T-helper 22 cell (primary cell): Measurements from ENCODE around the gene CLRN2.
"Not testable (repeated sequence)": the region's sequence is repeated elsewhere in the genome, so short reads cannot be mapped to it uniquely, and the experiment has no call there.

Experiments
- DNase-seq: peaks from one replicate; pipeline ENCODE4 v3.0.0-alpha.2; 2020; ENCODE audit warnings: low read depth

The CLRN2 gene

DNA sequence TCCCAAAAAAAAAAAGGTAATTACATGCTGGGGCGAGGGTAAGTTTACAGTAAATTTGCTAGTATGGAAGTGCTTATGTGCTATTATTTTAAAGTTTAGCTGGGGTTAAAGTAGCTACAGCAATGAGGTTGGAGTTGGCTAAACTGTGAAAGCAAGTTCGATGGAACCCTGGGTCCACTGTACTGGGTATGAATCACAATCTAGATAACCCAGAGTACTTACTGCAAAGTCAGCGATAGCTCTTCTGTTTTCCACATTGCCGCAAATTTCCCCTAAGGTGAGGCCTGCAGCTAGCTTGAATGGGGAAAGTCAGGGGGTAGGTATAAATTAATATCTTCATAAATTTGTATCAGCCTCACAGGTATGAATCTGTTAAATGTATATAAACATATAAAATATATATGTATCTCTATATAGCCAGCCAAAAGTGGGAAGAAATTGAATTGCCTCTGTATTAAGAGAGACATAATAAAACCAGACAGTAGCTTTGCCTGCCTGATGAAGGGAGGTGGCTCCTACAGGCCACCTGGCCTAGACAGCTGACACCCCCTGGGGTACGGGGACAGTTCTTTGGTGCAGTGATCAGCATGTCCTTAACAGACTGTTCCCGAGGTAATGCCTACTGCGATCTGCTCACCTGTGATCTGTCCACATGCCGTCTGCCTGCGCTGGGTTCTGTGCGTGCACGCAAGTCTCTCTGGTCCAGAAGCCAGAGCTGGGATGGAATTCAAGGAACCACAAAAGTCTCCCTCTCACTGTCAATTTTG, 30.6 kb downstream of the CLRN2 start:
- no peak for DNase-seq

DNA sequence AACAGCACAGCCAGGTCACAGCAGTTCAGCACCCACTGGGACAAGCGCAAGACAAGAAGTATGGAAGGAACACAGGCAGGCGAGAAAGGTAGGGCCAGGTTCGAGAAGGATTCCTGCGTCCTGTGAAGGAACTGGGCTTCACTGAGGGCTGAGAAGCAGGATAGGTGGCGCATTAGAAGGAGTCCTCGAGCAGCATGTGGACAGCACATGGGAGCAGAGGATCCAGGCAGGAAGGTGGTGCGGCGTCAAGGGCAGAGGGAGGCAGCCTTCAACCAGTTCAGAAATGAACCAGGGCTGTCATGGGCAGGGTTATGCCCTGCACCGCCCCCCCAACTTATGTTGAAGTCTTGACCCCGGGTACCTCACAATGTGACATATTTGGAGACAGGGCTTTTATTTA, 31.3 kb downstream of the CLRN2 start:
- DNase-seq = no peak

DNA sequence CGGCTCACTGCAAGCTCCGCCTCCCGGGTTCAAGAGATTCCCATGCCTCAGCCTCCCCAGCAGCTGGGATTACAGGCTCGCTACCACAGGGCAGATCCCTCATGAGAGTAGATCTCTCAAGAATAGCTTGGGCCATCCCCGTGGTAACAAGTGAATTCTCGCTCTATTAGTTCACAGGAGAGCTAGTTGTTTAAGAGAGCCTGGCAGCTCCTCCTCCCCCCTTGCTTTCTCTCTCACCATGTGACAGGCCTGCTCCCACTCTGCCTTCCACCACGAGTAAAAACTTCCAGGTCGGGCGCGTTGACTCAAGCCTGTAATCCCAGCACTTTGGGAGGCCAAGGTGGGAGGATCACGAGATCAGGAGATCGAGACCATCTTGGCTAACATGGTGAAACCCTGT, 31.7 kb downstream of the CLRN2 start:
- DNase-seq = no peak

DNA sequence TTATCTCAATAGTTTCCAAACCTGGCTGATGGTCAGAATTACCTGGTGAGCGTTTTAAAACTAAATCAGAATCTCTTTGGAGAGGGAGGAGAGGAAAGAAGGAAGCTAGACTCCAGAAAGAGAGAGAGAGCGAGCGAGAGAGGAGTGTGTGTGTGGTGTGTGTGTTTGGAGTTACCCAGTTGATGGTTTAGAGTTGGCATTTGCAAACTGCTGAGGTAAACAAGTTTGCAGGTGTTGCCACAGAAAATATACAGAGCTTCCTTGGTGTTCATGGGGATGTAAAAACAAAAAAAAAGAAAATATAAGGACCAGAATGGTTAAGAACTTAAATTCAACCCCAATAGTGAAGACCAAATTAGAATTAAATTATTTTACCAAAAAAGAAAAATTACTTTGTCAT, 35.6 kb downstream of the CLRN2 start:
- DNase-seq = no peak

DNA sequence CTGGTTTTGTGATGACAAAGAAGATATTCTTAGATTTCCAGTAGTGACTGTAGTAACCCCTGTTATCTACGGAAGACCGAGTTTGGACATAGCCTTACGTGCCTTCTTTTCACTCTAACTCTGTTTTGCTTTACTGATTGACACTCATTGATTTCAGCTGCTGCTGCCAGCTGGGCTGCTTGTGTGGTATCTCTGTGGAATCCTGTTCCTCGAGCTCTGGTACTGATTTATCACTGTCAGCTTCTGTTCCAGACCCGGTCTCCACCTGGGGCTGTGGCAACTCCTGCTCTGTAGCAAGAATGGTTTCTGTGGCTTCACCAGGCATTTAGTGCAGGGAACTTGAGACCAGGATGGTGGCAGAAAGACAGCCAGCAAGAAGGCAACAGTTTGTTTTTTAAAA, 37.5 kb downstream of the CLRN2 start:
- no peak for DNase-seq

DNA sequence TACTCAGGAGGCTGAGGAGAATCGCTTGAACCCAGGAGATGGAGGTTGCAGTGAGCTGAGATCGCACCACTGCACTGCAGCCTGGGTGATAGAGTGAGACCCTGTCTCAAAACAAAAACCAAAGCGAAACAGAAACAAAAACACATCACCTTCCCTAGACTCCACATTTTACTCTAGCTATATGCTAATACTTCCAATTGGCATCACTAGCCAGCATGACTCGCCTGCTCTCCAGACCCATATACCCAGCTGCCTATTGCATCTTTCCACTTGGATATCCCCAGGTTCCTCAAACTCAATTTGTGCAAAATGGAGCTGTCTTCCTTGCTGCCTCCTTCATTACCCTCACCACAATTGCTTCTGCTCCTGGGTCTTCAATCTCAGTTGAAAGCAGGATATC, 39.6 kb downstream of the CLRN2 start:
- no peak for DNase-seq

DNA sequence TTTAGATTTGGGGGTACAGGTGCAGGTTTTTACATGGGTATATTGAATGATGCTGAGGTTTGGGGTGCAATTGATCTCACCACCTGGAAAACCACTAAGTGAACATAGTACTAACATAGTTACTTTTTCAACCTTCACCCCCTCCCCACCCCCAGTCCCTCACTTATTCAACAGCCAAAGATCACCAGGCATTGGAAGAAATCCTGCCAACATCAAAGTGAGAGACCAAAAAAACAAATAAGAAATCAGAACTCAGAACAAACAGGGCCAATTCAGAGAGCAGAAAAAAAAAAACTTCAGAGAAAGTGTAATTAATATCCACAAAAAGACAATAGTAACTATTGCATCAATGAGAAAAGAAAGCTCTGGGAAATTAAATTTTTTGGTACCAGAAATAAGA, 41.5 kb downstream of the CLRN2 start:
- no peak for DNase-seq

DNA sequence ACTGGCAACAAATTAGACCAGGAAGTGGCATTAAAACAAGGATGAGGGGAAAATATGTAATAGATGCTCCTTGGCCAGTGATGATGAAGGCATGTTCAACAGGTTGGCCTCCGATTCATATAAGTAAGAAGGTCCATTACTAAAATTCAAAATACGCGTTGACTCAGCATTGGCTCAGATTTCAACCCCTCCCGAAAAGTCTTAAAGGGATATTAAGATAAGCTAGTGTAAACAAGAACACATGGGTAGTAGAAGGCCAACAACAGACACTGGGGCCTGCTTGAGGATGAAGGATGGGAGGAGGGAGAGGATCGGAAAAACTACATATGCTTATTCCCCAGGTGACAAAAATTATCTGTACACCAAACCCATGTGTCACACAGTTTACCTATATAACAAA, 42.9 kb downstream of the CLRN2 start:
- no peak for DNase-seq

DNA sequence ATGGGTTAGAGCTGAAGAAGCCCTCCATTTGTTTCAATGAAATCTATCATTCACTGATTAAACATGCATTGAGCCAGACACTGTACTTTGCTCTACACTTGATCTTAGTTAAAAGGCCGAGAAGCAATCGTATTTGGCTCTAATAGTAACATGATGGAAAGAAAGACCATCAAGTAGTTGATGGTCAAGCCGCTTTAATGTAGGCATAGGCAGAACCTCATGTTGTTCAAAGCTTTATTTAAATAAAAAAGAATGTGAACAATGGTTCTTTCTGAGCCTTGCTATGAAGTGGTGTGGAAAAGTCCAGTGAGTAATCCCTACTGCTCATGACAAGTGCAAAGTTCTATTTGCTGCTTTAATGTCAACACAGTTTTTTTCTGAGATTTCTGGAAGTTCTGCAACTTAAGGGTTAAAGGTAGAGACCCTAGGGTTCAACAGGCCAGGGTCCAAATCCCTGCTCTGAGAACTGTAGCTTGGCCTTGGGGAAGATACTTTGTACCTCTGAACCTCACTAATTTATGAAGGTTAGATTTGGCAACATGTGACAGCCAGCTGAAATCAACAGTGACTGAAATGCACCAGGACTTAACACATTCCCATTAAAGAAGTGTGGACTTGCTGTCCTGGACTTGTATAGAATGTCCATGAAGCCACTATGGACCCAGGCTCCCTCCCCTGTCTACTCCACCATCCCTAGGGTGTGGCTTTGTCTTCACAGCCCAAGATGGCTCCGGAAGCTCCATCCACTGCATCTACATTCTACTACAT, 44.2 kb downstream of the CLRN2 start:
- DNase-seq = no peak

DNA sequence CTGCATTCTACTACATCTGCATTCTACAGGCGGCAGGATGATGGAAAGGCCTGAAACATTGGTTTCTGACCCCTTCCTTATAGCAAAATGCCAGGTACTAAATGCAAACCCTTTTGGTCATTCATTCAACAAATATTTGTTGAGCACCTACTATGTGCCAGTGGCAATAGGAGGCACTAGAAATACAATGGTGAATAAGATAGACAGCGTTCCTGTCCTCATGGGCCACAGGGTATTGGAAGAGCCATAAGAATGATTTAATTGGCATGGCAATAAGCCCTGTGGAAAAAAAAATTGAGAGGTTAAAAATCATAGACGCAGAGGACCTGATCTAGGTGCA, 44.7 kb downstream of the CLRN2 start:
- no peak for DNase-seq

DNA sequence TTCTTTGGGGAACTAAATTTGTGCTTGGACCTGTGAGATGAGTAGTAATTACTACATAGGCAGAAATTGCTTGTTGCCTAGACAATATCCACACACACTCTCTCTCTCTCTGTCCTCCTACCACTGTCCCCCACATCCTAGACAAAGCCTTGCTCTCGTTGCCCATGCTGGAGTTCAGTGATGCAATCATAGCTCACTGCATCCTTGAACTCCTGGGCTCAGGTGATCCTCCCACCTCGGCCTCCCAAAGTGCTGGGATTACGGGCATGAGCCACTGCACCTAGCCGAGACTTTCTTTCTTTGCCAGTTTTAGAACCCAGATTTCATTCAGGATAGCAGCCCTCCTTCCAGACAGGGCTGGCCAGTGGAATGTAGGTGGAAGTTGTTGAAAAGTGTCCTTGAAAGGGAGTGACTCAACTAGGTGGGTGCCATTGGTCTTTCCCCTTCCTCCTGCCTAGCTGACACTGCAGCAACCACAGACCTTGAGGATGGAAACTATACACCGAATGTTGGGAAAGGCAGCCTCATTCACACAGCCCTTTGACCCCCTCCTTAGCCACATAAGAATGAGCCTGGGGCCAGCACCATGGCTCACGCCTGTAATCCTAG, 45.2 kb downstream of the CLRN2 start:
- no peak for DNase-seq

DNA sequence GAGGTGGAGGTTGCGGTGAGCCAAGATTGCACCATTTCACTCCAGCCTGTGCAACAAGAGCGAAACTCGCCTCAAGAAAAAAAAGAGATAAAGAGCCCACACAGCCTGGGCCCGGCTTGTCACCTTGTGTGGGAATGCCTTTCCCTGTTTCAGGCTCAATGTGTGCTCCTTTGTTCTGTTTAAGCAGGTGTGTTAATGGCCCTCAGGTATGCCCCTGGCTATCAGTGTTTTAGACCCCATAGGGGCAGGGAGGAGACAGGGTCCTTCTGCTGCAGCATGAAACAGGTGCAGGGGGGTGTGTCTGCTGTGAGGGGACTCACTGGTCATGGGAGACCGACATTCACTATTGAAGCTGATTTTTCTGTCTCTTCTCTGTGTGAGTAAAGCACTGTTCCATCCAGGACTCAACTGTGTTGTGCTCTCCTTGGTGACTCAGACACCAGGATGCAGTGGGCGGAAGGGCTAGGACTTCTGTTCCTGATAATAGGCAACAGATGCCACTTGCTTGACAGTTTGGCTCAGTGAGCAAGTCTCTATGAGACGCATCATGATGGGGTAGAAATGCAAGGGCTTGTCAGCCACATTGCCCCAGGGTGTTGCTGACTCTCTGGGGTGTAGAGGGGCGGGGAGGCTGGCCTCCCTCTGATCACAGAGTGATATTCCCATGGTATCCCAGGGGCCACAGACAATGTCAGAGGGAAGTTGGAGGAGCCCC, 46.4 kb downstream of the CLRN2 start:
- no peak for DNase-seq

DNA sequence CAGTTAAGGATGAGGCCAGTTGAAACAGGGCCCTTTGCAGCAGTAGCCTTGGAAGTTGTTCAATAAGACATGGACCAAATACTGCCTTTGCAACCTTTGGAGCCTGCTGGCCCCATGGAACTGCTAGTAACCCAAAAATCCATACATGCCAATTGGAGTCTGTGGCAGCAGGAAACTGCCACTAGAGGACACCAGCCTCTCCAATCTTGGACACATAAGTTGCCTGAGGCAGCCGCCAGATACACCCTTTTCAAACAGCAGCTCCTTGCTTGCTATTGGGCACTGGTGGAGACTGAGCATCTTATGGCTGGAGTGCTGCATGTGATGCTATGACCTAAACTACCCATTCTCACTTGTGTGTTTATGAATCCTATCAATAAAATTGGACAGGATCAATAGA, 47.2 kb downstream of the CLRN2 start:
- no peak for DNase-seq

DNA sequence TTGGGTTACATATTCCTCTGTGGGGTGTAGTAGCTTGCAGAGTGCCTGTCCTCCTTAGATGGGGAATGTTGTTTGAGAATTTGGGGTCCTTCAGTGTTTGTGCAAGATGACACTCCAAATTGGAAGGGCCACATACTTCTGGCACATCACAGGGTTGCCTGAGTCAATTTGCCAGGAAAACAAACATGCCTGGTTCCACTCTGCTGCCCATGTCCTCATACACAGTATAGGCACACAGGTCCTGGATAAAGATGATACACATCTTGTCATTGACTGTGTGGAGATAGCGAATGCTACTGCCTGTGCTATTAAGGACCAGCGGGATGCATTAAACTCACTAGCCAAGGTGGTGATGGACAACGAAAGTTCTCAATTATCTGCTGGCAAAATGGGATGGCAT, 50.9 kb downstream of the CLRN2 start:
- no peak for DNase-seq

DNA sequence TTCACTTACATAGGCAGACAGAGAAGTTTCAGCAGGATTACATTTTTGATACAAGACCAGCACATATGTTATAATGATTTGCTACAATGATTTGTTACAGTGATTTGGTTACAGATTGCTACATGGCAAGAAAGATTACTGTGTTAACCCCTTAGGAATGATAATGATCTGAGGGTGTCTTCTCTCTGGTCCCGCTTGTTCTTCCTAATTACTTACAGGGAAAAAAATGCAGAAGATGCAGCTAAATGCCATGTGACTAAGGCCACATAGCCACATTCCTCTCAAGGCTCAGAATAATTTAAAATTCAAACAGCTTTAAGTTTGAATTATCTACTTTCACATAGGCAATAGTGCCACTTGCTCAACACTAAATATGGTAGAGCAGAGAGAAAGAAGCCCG, 52.3 kb downstream of the CLRN2 start:
- no peak for DNase-seq

DNA sequence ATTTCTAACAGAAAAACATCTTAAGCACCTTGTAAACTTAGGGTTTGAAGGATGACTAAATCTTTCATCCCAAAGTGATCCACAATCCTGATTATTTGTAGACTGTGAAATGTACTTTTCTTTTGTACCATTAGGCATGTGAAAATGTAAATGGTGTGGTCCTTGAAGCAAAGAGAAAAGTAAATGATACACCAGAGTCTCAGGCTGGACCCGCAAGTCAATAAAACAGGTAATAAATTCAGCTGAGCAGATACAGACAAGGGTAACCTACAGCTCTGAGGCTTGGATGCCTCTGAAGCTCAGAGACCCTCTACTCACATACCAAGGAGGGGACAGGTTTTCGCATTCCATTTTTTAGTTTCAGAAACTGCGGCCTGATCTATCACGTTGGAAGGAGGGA, 59.2 kb downstream of the CLRN2 start:
- no peak for DNase-seq

DNA sequence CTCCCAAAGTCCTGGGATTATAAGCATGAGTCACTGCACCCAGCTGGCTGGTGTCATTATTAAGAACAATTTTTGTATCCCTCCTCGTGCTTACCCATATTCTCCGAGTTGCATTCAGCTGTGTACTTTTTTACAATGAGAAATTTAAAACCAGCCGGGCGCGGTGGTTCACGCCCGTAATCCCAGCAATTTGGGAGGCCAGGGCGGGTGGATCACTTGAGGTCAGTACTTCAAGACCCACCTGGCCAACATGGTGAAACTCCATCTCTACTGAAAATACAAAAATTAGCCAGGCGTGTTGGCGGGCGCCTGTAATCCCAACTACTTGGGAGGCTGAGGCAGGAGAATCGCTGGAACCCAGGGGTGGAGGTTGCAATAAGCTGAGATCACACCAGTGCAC, 60.2 kb downstream of the CLRN2 start:
- not testable (repeated sequence) for DNase-seq
